Dermis microvascular lymphatic vessel endothelial cell (primary cell): ENCODE results near the gene PPP1R14C. TPM values are rescaled to one million over a fixed set of nuclear protein-coding genes. Genes with fewer than 3 reads are reported as not detected.
A peak's percentile ranks its signal among the peaks of the same experiment; 100 is the strongest.

Experiments used
- DNase-seq, 2 donors: peaks; one replicate each; pipeline versions ENCODE4 v3.0.0 to v3.0.0-alpha.2; 2010; ENCODE audit warnings: low read depth in 2 of 2
- total RNA-seq: library from RNA; depleted of rRNA; stranded (reverse); fragments of >200 nt; gene quantifications from 2 replicates; pipeline ENCODE4 v1.2.1, GENCODE V29; 2014

PPP1R14C gene
- total RNA-seq, 1 donor from 2014 or later: not detected

DNA sequence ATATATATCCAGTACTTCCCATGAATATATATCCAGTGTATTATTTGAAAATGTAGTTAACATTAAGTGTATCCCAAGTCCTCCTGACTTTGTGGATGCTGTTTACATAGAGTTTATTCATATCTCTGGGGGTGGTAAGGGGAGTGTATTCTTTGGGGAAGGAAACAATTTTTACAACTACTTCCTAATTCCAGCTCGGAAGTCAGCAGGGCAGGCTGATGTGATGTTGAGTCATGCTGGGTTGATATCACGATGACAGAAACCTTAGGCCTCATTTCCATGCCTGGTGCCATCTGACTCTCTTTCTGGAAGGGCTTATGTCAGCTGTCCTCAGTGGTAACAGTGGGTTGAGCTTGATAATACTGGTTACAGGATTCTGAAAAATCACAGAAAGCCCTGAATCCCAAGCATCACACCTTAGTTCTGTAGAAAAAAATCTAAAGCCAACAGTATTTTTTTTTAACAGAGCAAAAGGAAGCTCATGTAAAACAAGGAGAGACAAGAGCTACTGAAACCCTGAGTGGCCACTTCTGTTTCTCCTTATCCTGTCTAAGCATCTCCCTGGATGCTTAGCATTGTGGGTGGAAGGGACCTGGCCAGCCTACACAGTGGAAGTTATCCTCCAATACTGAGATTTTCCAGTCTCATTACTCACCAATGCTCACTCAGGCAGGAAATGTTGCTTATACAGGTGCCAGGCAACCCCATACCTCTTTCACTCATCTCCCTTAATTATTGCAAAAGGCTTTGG is 150.8 kb downstream of the PPP1R14C start:
- DNase-seq: peak; percentile 60 to 69

- no peak for DNase-seq
Observed at GRCh38 chr6:150296890-150297289, 154.0 kb downstream of the PPP1R14C start.

DNA sequence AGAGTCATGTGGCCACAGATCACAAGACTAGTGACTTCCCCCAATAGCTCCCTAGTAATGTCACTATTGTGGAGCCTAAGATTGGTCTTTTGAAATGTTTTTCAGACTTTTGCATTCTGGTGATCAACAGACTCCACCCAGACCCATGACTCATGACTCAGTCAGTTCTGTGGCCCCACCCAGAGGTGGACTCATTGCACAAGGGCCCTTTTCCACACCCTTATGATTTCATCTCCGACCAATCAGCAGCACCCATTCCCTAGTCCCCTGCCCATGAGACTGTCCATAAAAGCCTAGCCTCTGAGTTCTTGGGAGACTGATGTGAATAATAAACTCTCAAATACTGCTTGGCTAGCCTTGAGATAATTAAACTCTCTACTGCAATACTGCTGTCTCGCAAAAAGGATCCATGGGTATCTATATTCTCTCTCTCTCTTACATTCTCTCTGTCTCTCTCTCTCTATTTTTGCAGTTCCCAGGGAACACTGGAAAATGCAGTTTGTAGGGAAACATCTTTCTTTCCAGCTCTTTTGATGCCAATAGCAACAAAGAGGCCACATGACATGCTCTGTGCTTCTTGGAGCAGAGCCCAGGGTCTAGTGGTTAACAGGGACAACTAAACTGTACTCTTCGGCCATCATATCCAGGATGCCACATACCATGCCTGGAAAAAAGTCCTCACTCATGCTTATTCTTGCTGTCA is 154.6 kb downstream of the PPP1R14C start:
- peak; percentile 19 to 72 for DNase-seq

DNA sequence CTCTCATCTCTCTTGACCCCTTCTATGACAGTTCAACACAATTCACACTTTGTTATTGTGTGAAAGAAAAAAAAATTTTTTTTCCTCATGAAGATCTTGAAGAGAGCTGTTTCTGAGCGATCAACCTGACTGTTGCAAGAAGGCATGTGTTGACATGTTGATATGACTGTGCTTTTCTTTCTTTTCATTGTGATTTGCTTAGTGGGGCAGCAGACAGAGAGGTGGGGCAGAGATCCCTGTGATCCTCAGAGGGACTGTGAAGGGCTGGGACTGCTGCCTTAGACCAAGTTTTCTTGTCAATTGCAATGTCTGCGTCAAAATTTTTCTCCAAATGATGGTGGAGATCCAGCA is 155.2 kb downstream of the PPP1R14C start:
- DNase-seq: no peak

DNA sequence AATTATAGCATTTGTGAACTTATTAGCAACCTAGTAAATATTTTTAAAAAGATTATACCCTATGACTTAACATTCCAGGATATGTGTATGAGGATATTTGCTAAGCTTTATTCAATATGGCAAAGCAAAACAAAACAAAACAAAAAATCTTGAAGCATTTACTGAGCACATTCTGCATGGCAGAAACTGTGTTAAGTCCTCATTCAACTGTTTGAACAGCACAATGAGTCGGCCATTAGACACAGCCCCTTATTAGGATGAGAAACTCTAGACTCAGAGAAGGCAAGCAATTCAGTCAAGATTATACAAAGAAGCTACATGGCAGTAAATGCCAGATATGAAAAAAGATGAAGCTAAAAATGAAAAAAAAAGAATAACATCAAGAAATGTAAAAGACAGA is 155.8 kb downstream of the PPP1R14C start:
- DNase-seq: no peak

Other genes with a start within 250 kb of the PPP1R14C start
- 0.13 TPM in 1 of 2 replicates, not detected in the other for gene RAET1E, start 244.9 kb upstream of the PPP1R14C start, total RNA-seq
- gene RAET1G, start 219.9 kb upstream of the PPP1R14C start, total RNA-seq: under 0.01 and 0.13 TPM in 2 replicates
- 1.0 and 1.4 TPM in 2 replicates for gene ULBP2, start 201.0 kb upstream of the PPP1R14C start, total RNA-seq
- under 0.01 TPM in 2 replicates for gene ULBP1, start 179.1 kb upstream of the PPP1R14C start, total RNA-seq
- gene RAET1L, start 117.5 kb upstream of the PPP1R14C start, total RNA-seq: not detected in 2 replicates
- 3.9 and 4.0 TPM in 2 replicates for gene ULBP3, start 73.9 kb upstream of the PPP1R14C start, total RNA-seq
- gene IYD, start 226.0 kb downstream of the PPP1R14C start, total RNA-seq: not detected in 2 replicates